DMS114 treated with DMSO at 0.1 percent for 48 hours (cell line): Measurements from ENCODE around the gene OPCML.

Source experiments
- DNase-seq: peaks from one replicate; lab custom pipeline; 2025; ENCODE audit not compliant: unreplicated experiment; lab: John Stamatoyannopoulos, UW

Gene OPCML

GRCh38 chr11:132910011-132910760 lies 622.1 kb downstream of the OPCML start:
- no peak for DNase-seq

GRCh38 chr11:132909021-132909606 lies 623.2 kb downstream of the OPCML start:
- no peak for DNase-seq

- no peak for DNase-seq
Measured at GRCh38 chr11:132908414-132908810, 623.9 kb downstream of the OPCML start.

GRCh38 chr11:132907651-132908413 lies 624.5 kb downstream of the OPCML start:
- no peak for DNase-seq

GRCh38 chr11:132904607-132905006 lies 627.7 kb downstream of the OPCML start:
- DNase-seq, result no peak

- no peak for DNase-seq
Measured at GRCh38 chr11:132904091-132904490, 628.2 kb downstream of the OPCML start.

GRCh38 chr11:132901638-132902471 lies 630.4 kb downstream of the OPCML start:
- no peak for DNase-seq

GRCh38 chr11:132898676-132899075 lies 633.6 kb downstream of the OPCML start:
- no peak for DNase-seq

GRCh38 chr11:132898021-132898420 lies 634.3 kb downstream of the OPCML start:
- DNase-seq, result no peak

- no peak for DNase-seq
Measured at GRCh38 chr11:132895340-132895739, 637.0 kb downstream of the OPCML start.

GRCh38 chr11:132894606-132895005 lies 637.7 kb downstream of the OPCML start:
- no peak for DNase-seq

- no peak for DNase-seq
Measured at GRCh38 chr11:132892876-132893275, 639.4 kb downstream of the OPCML start.

- no peak for DNase-seq
Measured at GRCh38 chr11:132888226-132888625, 644.1 kb downstream of the OPCML start.

GRCh38 chr11:132886335-132886734 lies 646.0 kb downstream of the OPCML start:
- no peak for DNase-seq

- no peak for DNase-seq
Measured at GRCh38 chr11:132883241-132883640, 649.1 kb downstream of the OPCML start.

- no peak for DNase-seq
Measured at GRCh38 chr11:132881622-132882021, 650.7 kb downstream of the OPCML start.

- DNase-seq, result no peak
Measured at GRCh38 chr11:132878111-132878510, 654.2 kb downstream of the OPCML start.

GRCh38 chr11:132876705-132877104 lies 655.6 kb downstream of the OPCML start:
- DNase-seq, result no peak

- no peak for DNase-seq
Measured at GRCh38 chr11:132876239-132876638, 656.1 kb downstream of the OPCML start.

- no peak for DNase-seq
Measured at GRCh38 chr11:132874638-132875037, 657.7 kb downstream of the OPCML start.

GRCh38 chr11:132873841-132874240 lies 658.5 kb downstream of the OPCML start:
- DNase-seq, result no peak
